CD4-positive, alpha-beta T cell (primary cell): ENCODE results near the gene GPRIN1. TPM values are rescaled to one million over a fixed set of nuclear protein-coding genes. Genes with fewer than 3 reads are reported as not detected.

Experiments
- ATAC-seq: fragments of 200-7000 bp; cut with Tn5 transposase; one replicate; pipeline ENCODE4 v1.10.0; 2022; ENCODE audit warnings: mild to moderate bottlenecking; ENCODE audit not compliant: poor library complexity
- CTCF ChIA-PET: fragments of 350-600 bp; sonication (Branson Sonifier 250); formaldehyde crosslinking; loops from one replicate; lab custom pipeline; 2021; ENCODE audit warnings: antibody characterized with exemption, inconsistent platforms; lab: Charles Lee
- POLR2A ChIA-PET: fragments of 350-600 bp; sonication (Branson Sonifier 250); formaldehyde crosslinking; loops from one replicate; lab custom pipeline; 2021; ENCODE audit warnings: antibody characterized with exemption, inconsistent platforms; lab: Charles Lee
- DNase-seq, 14 experiments: peaks; one replicate each; pipeline ENCODE4 v3.0.0-alpha.2; 2013 to 2020; ENCODE audit warnings: mixed read lengths in 2 of 14
- H3K27ac ChIP-seq, 2 donors: one replicate each; pipeline versions ENCODE4 v1.5.1 to v1.7.0; 2013; ENCODE audit warnings: low read length in 2 of 2, low read depth in 1 of 2, mild to moderate bottlenecking in 1 of 2
- H3K27me3 ChIP-seq, 2 experiments: 1 replicate in 1 of 2; 2 replicates in 1 of 2; pipeline versions ENCODE4 v1.6.1 to v1.7.0; 2013; ENCODE audit warnings: low read length in 2 of 2, control low read depth in 1 of 2, mild to moderate bottlenecking in 1 of 2, moderate library complexity in 1 of 2; ENCODE audit not compliant: insufficient read depth in 2 of 2, control insufficient read depth in 1 of 2
- H3K36me3 ChIP-seq: one replicate; pipeline ENCODE4 v1.6.1; 2013; ENCODE audit warnings: low read length, control low read depth; ENCODE audit not compliant: insufficient read depth
- H3K4me1 ChIP-seq: one replicate; pipeline ENCODE4 v1.6.1; 2013; ENCODE audit warnings: low read length, control low read depth; ENCODE audit not compliant: insufficient read depth
- H3K4me3 ChIP-seq: one replicate; pipeline ENCODE4 v1.5.1; 2013; ENCODE audit warnings: mild to moderate bottlenecking, low read length, moderate library complexity
- H3K9me3 ChIP-seq, 2 experiments: 1 replicate in 1 of 2; 2 replicates in 1 of 2; pipeline versions ENCODE4 v1.6.1 to v1.7.0; 2013; ENCODE audit warnings: low read length in 2 of 2, mild to moderate bottlenecking in 2 of 2, control low read depth in 1 of 2, moderate library complexity in 1 of 2; ENCODE audit not compliant: control insufficient read depth in 1 of 2, insufficient read depth in 1 of 2
- H3K27ac Mint-ChIP-seq: one replicate; pipeline ENCODE4 v1.8.0; 2020; ENCODE audit warnings: mixed read lengths
- H3K27me3 Mint-ChIP-seq: one replicate; pipeline ENCODE4 v1.8.0; 2021; ENCODE audit warnings: mixed read lengths
- H3K36me3 Mint-ChIP-seq: one replicate; pipeline ENCODE4 v1.8.0; 2021; ENCODE audit warnings: low read depth, mixed read lengths
- H3K4me1 Mint-ChIP-seq: one replicate; pipeline ENCODE4 v1.8.0; 2021; ENCODE audit warnings: low read depth, mixed read lengths
- H3K4me3 Mint-ChIP-seq: one replicate; pipeline ENCODE4 v1.8.0; 2020; ENCODE audit warnings: mild to moderate bottlenecking, mixed read lengths
- H3K9me3 Mint-ChIP-seq: one replicate; pipeline ENCODE4 v1.8.0; 2020; ENCODE audit warnings: mixed read lengths
- intact Hi-C, 2 experiments: fragments of 100-400 bp; cut with DNase I in 1 of 2; cut with micrococcal nuclease in 1 of 2; formaldehyde crosslinking; loops; one replicate each; pipeline versions ENCODE4 v1.15.1 to v1.9.0; 2023 to 2025; cut with DNase I, micrococcal nuclease
- total RNA-seq, 174 experiments: library from RNA in 2 of 174; stranded (reverse) in 2 of 174; gene quantifications; one replicate each; pipeline ENCODE4 v1.2.3 and lab custom pipeline; 2021 to 2026
- TF ChIP-seq, protein P1 (sequence below): fragments of 200-600 bp; IDR thresholded peaks from one replicate; pipeline ENCODE4 v1.8.0; 2022; ENCODE audit warnings: antibody characterized with exemption, mild to moderate bottlenecking

Gene GPRIN1
- total RNA-seq, 2 experiments from 2014 or later, result 0.22 to 0.36 TPM

DNA sequence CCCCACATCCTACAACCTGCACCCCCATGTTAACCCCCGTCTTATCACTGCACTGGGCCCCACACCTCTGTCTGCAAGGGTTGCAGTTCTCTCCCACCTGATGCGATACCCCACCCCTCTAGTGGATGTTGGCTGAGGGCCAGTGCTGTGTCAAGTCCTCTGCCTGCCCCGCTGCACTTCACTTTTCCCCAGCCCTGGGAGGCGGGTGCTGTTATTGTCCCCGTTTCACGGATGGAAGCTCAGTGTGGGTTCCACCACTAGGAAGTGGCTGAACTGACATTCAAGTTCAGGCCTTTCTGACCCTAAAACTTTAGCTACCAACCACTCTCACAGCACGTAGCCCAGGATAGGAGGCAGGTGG lies 16.9 kb upstream of the GPRIN1 start:
- no peak for DNase-seq
- Histone ChIP-seq H3K36me3 (no peaks in the 10 kb centered on the region), H3K27me3 (peaks cover 48 to 50% of the 10 kb centered on the region in 2 experiments), H3K4me1 (peaks cover 15% of the 10 kb centered on the region), H3K27ac (no peak overlapping the region), H3K4me3 (no peak overlapping the region), H3K9me3 (peaks cover 0 to 13% of the 10 kb centered on the region in 2 experiments)
- POLR2A ChIA-PET, result no interaction called here
- CTCF ChIA-PET, result no interaction called here
- Mint-ChIP-seq H3K27ac (no peak overlapping the region), H3K27me3 (peaks cover 78% of the 10 kb centered on the region), H3K9me3 (no peaks in the 10 kb centered on the region), H3K4me1 (peaks cover 9% of the 10 kb centered on the region), H3K36me3 (no peaks in the 10 kb centered on the region), H3K4me3 (no peak overlapping the region)
- ATAC-seq, result no peak
- TF ChIP-seq, protein P1, sequence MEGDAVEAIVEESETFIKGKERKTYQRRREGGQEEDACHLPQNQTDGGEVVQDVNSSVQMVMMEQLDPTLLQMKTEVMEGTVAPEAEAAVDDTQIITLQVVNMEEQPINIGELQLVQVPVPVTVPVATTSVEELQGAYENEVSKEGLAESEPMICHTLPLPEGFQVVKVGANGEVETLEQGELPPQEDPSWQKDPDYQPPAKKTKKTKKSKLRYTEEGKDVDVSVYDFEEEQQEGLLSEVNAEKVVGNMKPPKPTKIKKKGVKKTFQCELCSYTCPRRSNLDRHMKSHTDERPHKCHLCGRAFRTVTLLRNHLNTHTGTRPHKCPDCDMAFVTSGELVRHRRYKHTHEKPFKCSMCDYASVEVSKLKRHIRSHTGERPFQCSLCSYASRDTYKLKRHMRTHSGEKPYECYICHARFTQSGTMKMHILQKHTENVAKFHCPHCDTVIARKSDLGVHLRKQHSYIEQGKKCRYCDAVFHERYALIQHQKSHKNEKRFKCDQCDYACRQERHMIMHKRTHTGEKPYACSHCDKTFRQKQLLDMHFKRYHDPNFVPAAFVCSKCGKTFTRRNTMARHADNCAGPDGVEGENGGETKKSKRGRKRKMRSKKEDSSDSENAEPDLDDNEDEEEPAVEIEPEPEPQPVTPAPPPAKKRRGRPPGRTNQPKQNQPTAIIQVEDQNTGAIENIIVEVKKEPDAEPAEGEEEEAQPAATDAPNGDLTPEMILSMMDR, result no peak
- intact Hi-C loops, result no loop called here

GRCh38 chr5:176625966-176626875 lies 16.3 kb upstream of the GPRIN1 start:
- no peak overlapping the region for H3K27ac Mint-ChIP-seq
- intact Hi-C loops, result no loop called here
- no peak for ATAC-seq
- peaks cover 7% of the 10 kb centered on the region for H3K4me1 Mint-ChIP-seq
- Histone ChIP-seq H3K27ac (no peak overlapping the region), H3K4me1 (peaks cover 15% of the 10 kb centered on the region), H3K27me3 (peaks cover 48 to 49% of the 10 kb centered on the region in 2 experiments), H3K9me3 (peaks cover 0 to 18% of the 10 kb centered on the region in 2 experiments), H3K36me3 (no peaks in the 10 kb centered on the region), H3K4me3 (no peak overlapping the region)
- no peak for DNase-seq
- no peak overlapping the region for H3K4me3 Mint-ChIP-seq
- peaks cover 76% of the 10 kb centered on the region for H3K27me3 Mint-ChIP-seq
- no peaks in the 10 kb centered on the region for H3K36me3 Mint-ChIP-seq
- no peaks in the 10 kb centered on the region for H3K9me3 Mint-ChIP-seq
- ChIA-PET POLR2A (no interaction called here), CTCF (no interaction called here)
- TF ChIP-seq, protein P1, result no peak

GRCh38 chr5:176625512-176625911 lies 15.6 kb upstream of the GPRIN1 start:
- Mint-ChIP-seq H3K36me3 (no peaks in the 10 kb centered on the region), H3K4me3 (no peak overlapping the region), H3K9me3 (no peaks in the 10 kb centered on the region), H3K27ac (no peak overlapping the region), H3K4me1 (peaks cover 2% of the 10 kb centered on the region), H3K27me3 (peaks cover 76% of the 10 kb centered on the region)
- no peaks in the 10 kb centered on the region for H3K36me3 ChIP-seq
- H3K4me3 ChIP-seq, result no peak overlapping the region
- TF ChIP-seq, protein P1, result no peak
- H3K9me3 ChIP-seq, result peaks cover 0 to 24% of the 10 kb centered on the region in 2 experiments
- no peak for DNase-seq
- ATAC-seq, result no peak
- H3K27ac ChIP-seq, result no peak overlapping the region
- intact Hi-C loops, result no loop called here
- ChIA-PET POLR2A (no interaction called here), CTCF (no interaction called here)
- peaks cover 13% of the 10 kb centered on the region for H3K4me1 ChIP-seq
- H3K27me3 ChIP-seq, result peaks cover 48 to 50% of the 10 kb centered on the region in 2 experiments
